Mesenteric fat pad (tissue), 1 donor: Measurements from ENCODE around the gene RANBP3. TPM values are rescaled to one million over a fixed set of nuclear protein-coding genes. Genes with fewer than 3 reads are reported as not detected.
"Not testable (repeated sequence)": the region's sequence is repeated elsewhere in the genome, so short reads cannot be mapped to it uniquely, and the experiment has no call there.

Experiments
- DNase-seq: peaks from one replicate; pipeline ENCODE4 v3.0.0-alpha.2; 2020; ENCODE audit warnings: low spot score
- total RNA-seq: library from RNA; stranded (reverse); fragmentation: NEBNext Ultra II Directional; extraction: Animal tissue kit (Norgen Biotek cat#: 25700); gene quantifications from one replicate; pipeline ENCODE4 v1.2.1, GENCODE V29; 2021
- donor health status: DM: yes; HTN: yes; CAD: no.

Gene RANBP3
- total RNA-seq, 1 donor from 2014 or later = 56.7 TPM

DNA sequence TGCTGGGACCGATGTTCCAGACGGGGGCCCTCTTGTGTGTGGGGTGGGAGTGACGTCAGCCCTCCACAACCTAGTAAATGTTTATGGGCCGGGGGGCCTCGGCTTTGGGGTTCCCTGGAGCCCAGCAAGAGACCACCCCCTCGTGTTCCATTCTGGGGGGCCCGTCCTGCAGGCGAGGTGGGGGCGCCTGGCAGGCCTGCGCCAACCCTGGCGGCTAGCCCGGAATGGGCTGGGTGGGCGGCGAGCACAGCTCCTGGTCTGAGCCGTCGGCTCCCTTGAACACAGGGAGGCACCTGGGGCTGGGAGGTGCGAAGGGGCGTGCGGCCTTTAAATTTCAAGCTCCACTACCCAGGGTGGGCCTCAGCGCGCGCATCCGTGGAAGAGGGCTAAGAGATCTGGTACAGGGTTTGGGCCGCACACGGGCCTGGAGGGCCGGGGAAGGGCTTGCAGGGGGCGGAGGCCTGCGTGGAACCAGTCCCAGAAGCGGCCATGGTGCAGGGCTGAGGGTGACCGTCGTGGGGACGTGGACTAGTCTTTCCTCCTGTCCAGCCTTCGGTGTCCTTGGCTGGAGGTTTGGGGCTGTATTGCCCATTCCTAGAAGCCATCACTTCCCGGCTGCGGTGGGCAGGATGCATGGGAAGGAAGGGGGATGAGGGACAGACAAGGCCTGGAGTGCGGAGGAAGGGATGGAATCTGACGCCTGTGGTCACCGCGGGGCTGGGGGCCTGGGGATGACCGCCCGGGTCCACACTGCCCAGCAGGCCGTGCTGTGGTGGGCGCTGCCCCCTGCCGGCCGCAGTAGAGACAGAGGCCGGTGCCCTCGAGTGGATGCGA lies 85.8 kb downstream of the RANBP3 start:
- DNase-seq = no peak

DNA sequence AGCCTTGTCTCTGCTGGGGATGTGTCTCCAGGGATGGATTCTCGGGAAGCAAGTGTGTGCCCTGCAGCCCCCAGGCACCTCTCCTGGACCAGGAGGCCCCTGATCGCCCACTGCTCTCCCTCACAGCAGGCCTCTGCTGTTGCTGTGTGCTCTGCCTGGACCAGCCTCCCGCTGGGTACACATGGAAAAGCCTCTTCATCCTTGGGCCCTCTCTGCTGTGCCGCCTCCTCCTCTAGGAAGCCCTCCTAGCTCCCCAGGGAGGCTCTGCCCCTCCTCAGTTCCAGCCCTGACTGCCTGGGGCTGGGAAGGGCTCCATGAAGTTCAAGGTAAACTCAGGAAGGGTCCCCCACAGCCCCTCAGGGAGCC lies 86.4 kb downstream of the RANBP3 start:
- DNase-seq = no peak

DNA sequence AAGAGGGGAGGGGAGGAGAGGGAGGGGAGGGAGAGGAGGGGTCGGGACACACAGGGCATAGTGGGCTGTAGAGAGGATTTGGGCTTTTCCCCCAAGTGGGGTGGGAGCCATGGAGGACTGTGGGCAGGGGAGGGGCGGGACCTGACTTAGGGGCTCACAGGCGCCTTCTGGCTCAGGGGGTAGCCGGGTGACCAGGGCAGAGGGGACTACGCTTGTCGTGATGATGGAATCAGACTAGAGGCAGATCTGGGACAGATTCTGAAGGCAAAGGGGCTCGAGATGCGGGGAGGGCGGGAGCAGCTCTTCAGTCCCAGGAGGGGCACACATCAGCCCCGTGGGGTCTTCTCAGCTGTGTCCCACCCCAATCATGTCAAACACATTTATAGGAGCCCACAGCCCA lies 87.8 kb downstream of the RANBP3 start:
- no peak for DNase-seq

GRCh38 chr19:5889288-5889971 lies 88.5 kb downstream of the RANBP3 start:
- DNase-seq = no peak

DNA sequence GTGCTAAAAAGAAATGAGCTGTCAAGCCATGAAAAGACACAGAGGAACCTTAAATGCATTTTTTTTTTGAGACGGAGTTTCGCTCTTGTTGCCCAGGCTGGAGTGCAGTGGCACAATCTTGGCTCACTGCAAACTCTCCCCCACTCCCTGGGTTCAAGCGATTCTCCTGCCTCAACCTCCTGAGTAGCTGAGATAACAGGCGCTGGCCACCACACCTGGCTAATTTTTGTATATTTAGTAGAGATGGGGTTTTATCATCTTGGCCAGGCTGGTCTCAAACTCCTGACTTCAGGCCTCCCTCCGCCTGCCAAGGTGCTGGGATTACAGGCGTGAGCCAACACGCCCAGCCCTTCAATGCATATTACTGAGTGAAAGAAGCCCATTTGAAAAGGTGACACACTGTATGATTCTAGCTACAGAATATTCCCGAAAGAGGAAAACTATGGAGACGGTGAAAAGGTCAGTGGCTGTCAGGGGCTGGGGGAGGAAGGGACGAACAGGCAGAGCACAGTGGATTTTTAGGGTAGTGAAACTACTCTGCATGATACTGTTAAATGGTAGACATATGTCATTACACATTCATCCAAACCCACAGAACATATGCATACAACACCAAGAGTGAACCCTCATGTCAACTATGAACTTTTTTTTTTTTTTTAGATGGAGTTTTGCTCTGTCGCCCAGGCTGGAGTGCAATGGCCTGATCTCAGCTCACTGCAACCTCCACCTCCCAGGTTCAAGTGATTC lies 93.7 kb downstream of the RANBP3 start:
- not testable (repeated sequence) for DNase-seq

DNA sequence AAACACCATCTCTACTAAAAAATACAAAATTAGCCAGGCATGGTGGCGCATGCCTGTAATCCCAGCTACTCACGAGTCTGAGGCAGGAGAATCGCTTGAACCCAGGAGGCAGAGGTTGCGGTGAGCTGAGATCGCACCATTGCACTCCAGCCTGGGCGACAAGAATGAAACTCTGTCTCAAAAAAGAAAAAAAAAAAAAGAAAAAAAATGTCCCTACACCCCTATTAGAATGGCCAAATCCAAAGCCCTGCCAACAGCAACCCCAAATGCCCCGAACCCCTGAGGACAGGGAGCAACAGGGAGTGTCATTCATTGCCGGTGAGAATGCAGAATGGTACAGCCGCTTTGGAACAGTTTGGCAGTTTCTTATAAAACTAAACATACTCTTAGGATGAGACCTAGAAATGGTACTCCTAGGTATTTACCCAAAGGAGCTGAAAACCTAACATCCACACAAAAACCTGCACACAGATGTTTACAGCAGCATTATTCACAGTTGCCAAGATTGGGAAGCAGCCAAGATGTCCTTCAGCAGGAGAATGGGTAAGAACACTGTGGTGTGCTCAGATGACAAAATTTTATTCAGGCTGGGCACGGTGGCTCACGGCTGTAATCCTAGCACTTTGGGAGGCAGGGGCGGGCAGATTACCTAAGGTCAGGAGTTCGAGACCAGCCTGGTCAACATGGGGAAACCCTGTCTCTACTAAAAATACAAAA lies 94.6 kb downstream of the RANBP3 start:
- DNase-seq = not testable (repeated sequence)

GRCh38 chr19:5882421-5882968 lies 95.4 kb downstream of the RANBP3 start:
- DNase-seq = no peak

DNA sequence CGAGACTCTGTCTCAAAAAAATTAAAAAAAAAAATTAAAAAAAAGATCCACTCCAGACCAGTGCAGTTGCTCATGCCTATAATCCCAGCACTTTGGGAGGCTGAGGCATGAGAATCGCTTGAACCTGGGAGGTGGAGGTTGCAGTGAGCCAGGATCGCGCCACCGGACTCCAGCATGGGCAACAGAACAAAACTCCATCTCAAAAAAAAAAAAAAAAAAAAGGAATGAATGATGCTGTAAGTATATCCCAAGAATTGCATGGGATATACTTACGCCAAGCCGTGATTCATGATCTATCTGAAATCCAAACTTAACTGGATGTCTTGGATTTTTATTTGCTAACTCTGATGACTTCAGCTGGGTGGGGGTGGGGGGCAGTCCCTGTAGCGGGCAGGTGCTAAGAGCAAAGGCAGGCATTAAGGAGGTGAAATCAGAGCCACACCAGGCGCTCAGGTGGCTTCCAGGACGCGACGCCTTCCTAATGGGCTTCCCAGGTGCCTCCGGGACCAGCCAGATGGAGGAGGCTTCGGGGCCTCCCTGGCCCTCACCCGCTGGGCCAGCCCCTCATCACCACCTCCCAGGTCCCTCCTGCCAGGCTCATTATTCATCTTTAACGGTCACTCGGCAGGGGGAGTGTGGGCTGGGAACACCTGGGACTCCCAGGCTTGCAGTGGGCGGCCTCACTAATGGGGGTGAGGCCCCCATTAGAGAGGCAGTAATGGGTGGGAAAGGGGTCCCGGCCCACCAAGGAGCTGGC lies 96.2 kb downstream of the RANBP3 start:
- no peak for DNase-seq

DNA sequence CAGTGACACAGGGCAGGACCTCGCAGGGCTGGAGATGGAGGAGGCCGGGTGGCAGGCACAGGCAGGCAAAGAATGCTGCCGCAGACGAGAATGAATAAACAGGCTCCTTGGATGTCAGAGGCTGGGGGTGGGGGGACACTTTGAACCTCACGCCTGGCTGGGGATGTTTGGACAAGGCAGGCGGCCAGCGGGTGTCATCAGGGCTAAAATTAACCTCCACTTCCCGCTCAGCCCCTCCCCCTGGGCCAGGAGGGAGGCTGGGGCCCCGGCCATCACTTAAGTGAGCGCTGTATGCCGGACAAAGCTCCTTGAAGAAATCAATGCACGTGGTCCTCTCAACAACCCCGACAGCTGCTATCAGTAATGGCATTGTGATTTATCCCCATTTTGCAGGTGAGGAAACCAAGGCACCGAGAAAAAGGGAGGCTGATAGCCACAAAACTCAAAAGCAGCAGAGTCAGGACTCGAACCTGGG lies 97.3 kb downstream of the RANBP3 start:
- DNase-seq = no peak

DNA sequence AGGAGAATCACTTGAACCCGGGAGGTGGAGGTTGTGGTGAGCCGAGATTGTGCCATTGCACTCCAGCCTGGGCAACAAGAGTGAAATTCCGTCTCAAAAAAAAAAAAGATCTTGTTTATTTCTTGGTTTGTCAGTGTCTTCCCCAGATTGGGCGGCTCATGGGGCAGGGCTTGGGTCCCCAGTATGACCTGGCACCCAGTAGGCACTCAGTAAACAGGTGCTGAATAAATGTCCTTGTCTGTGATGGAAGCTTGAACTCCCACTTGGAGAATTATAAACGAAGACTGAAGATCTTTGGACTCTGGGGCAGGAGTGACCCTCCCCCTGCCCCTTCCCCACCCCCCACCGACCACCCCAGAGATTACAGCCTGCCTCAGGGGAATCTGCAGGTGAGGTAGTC lies 97.7 kb downstream of the RANBP3 start:
- DNase-seq = no peak

GRCh38 chr19:5877882-5878281 lies 100.1 kb downstream of the RANBP3 start:
- no peak for DNase-seq

DNA sequence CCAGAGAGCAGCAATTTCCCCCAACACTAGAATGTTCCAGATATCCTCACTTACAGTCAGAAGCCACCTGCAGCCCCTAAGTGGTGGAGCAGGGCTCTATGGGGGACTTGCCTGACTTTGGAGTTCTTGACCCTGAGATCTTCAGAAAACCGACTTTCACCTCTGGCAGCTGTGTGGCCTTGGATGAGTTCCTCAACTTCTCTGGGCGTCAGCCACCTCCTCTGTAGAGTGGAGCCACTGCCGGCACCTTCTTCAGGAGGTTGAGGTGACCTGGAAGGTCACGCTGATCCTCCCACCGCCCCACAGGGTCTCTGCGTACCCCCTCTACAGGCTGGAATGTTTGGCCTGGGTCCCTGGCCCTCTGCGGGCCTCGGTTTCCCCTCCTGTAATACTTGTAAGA lies 100.5 kb downstream of the RANBP3 start:
- DNase-seq = no peak

DNA sequence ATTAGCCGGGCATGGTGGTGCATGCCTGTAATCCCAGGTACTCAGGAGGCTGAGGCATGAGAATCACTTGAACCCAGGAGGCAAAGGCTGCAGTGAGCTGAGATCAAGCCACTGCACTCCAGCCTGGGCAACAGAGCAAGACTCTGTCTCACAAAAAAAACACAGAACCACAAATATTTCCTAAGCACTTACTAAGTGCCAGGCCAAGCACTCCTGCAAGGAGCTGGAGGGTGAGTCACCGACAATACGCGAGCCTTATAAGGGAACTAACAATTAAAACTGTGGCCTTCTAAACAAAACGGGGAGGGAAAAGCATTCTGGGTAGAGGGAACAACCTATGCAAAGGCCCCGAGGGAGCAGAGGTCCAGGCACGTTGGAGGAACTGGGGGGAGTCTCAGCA lies 103.4 kb downstream of the RANBP3 start:
- not testable (repeated sequence) for DNase-seq

- no peak for DNase-seq
Observed at GRCh38 chr19:5873617-5874199, 104.2 kb downstream of the RANBP3 start.

DNA sequence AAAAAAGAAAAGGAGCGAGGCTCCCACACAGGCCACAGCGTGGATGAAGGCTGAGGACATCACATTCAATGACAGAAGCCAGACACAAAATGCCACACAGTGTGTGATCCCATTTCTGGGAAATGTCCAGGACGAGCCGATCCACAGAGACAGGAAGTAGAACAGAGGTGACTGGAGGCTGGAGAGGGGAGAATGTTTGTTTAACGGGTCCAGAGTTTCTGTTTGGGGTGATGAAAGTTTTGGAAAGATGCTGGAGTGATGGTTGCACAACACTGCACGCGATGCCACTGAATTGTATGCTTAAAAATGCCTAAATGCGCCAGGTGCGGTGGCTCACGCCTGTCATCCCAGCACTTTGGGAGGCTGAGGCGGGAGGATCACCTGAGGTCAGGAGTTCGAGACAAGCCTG lies 107.0 kb downstream of the RANBP3 start:
- no peak for DNase-seq

- no peak for DNase-seq
Observed at GRCh38 chr19:5867201-5868136, 110.5 kb downstream of the RANBP3 start.
